Type B pancreatic cell (in vitro differentiated cells): ENCODE results near the gene TESMIN. TPM values are rescaled to one million over a fixed set of nuclear protein-coding genes. Genes with fewer than 3 reads are reported as not detected.

ENCODE experiments used
- DNase-seq: peaks from one replicate; pipeline ENCODE4 v3.0.0; 2021; ENCODE audit warnings: mixed read lengths; ENCODE audit not compliant: unreplicated experiment; ENCODE audit errors: extremely low spot score
- H3K27ac Mint-ChIP-seq: 2 replicates; pipeline ENCODE4 v1.8.0; 2021; ENCODE audit warnings: mild to moderate bottlenecking, mixed read lengths
- H3K27me3 Mint-ChIP-seq: 2 replicates; pipeline ENCODE4 v1.8.0; 2021; ENCODE audit warnings: mixed read lengths
- H3K36me3 Mint-ChIP-seq: 2 replicates; pipeline ENCODE4 v1.8.0; 2021; ENCODE audit warnings: mixed read lengths
- H3K4me1 Mint-ChIP-seq: one replicate; pipeline ENCODE4 v1.8.0; 2021; ENCODE audit warnings: mixed read lengths; ENCODE audit not compliant: unreplicated experiment
- H3K4me3 Mint-ChIP-seq: 2 replicates; pipeline ENCODE4 v1.8.0; 2021; ENCODE audit warnings: mild to moderate bottlenecking, mixed read lengths
- H3K9me3 Mint-ChIP-seq: 2 replicates; pipeline ENCODE4 v1.8.0; 2021; ENCODE audit warnings: mixed read lengths
- CTCF ChIP-seq: fragments of 200-600 bp; sonication (generic); conservative IDR thresholded peaks from 2 replicates; pipeline ENCODE4 v1.5.0; 2021; ENCODE audit warnings: antibody characterized with exemption, mild to moderate bottlenecking
- total RNA-seq: library from RNA; stranded (reverse); gene quantifications from 2 replicates; pipeline ENCODE4 v1.2.1, GENCODE V29; 2021; ENCODE audit warnings: low replicate concordance

Gene TESMIN
- total RNA-seq, 1 donor from 2014 or later, result 6.7 TPM

GRCh38 chr11:68775951-68776388, 24.6 kb upstream of the TESMIN start:
- no peaks in the 10 kb centered on the region for H3K27me3 Mint-ChIP-seq
- H3K4me3 Mint-ChIP-seq, result peak overlapping the region; percentile 38
- TF ChIP-seq CTCF, result no peak
- peaks cover 6% of the 10 kb centered on the region for H3K4me1 Mint-ChIP-seq
- peak overlapping the region; percentile 97 for H3K27ac Mint-ChIP-seq
- no peaks in the 10 kb centered on the region for H3K9me3 Mint-ChIP-seq
- peaks cover 26% of the 10 kb centered on the region for H3K36me3 Mint-ChIP-seq
- DNase-seq, result no peak

GRCh38 chr11:68774194-68774585, 22.9 kb upstream of the TESMIN start:
- H3K4me1 Mint-ChIP-seq, result peaks cover 13% of the 10 kb centered on the region
- no peak for TF ChIP-seq CTCF
- peaks cover 25% of the 10 kb centered on the region for H3K36me3 Mint-ChIP-seq
- H3K4me3 Mint-ChIP-seq, result no peak overlapping the region
- H3K9me3 Mint-ChIP-seq, result no peaks in the 10 kb centered on the region
- H3K27ac Mint-ChIP-seq, result no peak overlapping the region
- DNase-seq, result no peak
- peaks cover 4% of the 10 kb centered on the region for H3K27me3 Mint-ChIP-seq

GRCh38 chr11:68773521-68774193, 22.3 kb upstream of the TESMIN start:
- peaks cover 4% of the 10 kb centered on the region for H3K27me3 Mint-ChIP-seq
- TF ChIP-seq CTCF, result no peak
- H3K4me1 Mint-ChIP-seq, result peaks cover 13% of the 10 kb centered on the region
- peaks cover 29% of the 10 kb centered on the region for H3K36me3 Mint-ChIP-seq
- H3K9me3 Mint-ChIP-seq, result no peaks in the 10 kb centered on the region
- H3K27ac Mint-ChIP-seq, result no peak overlapping the region
- no peak overlapping the region for H3K4me3 Mint-ChIP-seq
- no peak for DNase-seq

GRCh38 chr11:68772936-68773335, 21.6 kb upstream of the TESMIN start:
- no peak for DNase-seq
- H3K4me1 Mint-ChIP-seq, result peaks cover 12% of the 10 kb centered on the region
- H3K27me3 Mint-ChIP-seq, result peaks cover 4% of the 10 kb centered on the region
- no peak overlapping the region for H3K27ac Mint-ChIP-seq
- no peaks in the 10 kb centered on the region for H3K9me3 Mint-ChIP-seq
- H3K4me3 Mint-ChIP-seq, result no peak overlapping the region
- no peak for TF ChIP-seq CTCF
- H3K36me3 Mint-ChIP-seq, result peaks cover 26% of the 10 kb centered on the region

GRCh38 chr11:68770781-68771180, 19.5 kb upstream of the TESMIN start:
- DNase-seq, result no peak
- TF ChIP-seq CTCF, result no peak
- Mint-ChIP-seq H3K4me1 (peaks cover 7% of the 10 kb centered on the region), H3K4me3 (no peak overlapping the region), H3K27me3 (peaks cover 4% of the 10 kb centered on the region), H3K27ac (no peak overlapping the region), H3K9me3 (no peaks in the 10 kb centered on the region), H3K36me3 (peaks cover 20% of the 10 kb centered on the region)

GRCh38 chr11:68767672-68768071, 16.4 kb upstream of the TESMIN start:
- no peak for DNase-seq
- Mint-ChIP-seq H3K36me3 (peaks cover 18% of the 10 kb centered on the region), H3K27me3 (peaks cover 4% of the 10 kb centered on the region), H3K9me3 (no peaks in the 10 kb centered on the region), H3K4me1 (peaks cover 14% of the 10 kb centered on the region), H3K4me3 (no peak overlapping the region), H3K27ac (no peak overlapping the region)
- TF ChIP-seq CTCF, result no peak
